ENCODE results near the gene MAMDC2. TPM values are rescaled to one million over a fixed set of nuclear protein-coding genes. Genes with fewer than 3 reads are reported as not detected.

Gene MAMDC2
- total RNA-seq, 1 experiment from 2014 or later, result 2.7 TPM

- Histone ChIP-seq H3K4me3 (no peak overlapping the region), H3K79me2 (ENCODE audit: low read depth) (no peaks in the 10 kb centered on the region), H3K36me3 (ENCODE audit: low read depth) (no peaks in the 10 kb centered on the region), H3K27me3 (ENCODE audit: insufficient read depth, low read depth) (no peaks in the 10 kb centered on the region), H3K4me1 (replicated peaks; ENCODE audit: insufficient read depth) (no peaks in the 10 kb centered on the region), H2AFZ (no peak overlapping the region), H3K4me2 (no peak overlapping the region), H3K27ac (no peak overlapping the region), H3K9me3 (ENCODE audit: insufficient read depth, low read depth) (no peaks in the 10 kb centered on the region), H4K20me1 (ENCODE audit: insufficient read depth) (no peaks in the 10 kb centered on the region), H3F3A (ENCODE audit: insufficient read depth, low read depth) (no peaks in the 10 kb centered on the region), H3K9me2 (ENCODE audit: insufficient read depth) (no peaks in the 10 kb centered on the region; the same call in 1 of the 2 replicates)
- no peak for DNase-seq
- TF ChIP-seq EZH2 (IDR thresholded peaks at IDR 0.05; ENCODE audit: low read depth), result no peak
- TF ChIP-seq, protein P1, sequence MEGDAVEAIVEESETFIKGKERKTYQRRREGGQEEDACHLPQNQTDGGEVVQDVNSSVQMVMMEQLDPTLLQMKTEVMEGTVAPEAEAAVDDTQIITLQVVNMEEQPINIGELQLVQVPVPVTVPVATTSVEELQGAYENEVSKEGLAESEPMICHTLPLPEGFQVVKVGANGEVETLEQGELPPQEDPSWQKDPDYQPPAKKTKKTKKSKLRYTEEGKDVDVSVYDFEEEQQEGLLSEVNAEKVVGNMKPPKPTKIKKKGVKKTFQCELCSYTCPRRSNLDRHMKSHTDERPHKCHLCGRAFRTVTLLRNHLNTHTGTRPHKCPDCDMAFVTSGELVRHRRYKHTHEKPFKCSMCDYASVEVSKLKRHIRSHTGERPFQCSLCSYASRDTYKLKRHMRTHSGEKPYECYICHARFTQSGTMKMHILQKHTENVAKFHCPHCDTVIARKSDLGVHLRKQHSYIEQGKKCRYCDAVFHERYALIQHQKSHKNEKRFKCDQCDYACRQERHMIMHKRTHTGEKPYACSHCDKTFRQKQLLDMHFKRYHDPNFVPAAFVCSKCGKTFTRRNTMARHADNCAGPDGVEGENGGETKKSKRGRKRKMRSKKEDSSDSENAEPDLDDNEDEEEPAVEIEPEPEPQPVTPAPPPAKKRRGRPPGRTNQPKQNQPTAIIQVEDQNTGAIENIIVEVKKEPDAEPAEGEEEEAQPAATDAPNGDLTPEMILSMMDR (conservative IDR thresholded peaks at IDR 0.05), result no peak
- ChIA-PET POLR2A (ENCODE audit: unreplicated experiment) (interaction anchor here (0.7 kb wide), 1 partner anchor 36 kb away, joined by 6 read pairs; no protein-coding TSS in a partner anchor), CTCF (no interaction called here)
- BruUV-seq (replicated peaks), result no TSS peak
- intact Hi-C loops (cut with micrococcal nuclease; ENCODE audit: unreplicated experiment), result no loop called here
Measured at GRCh38 chr9:70165006-70165602, 121.5 kb downstream of the MAMDC2 start.

GRCh38 chr9:70168521-70168920, 124.9 kb downstream of the MAMDC2 start:
- Histone ChIP-seq H4K20me1 (ENCODE audit: insufficient read depth) (no peaks in the 10 kb centered on the region), H3K4me1 (replicated peaks; ENCODE audit: insufficient read depth) (no peaks in the 10 kb centered on the region), H3K9me2 (ENCODE audit: insufficient read depth) (no peaks in the 10 kb centered on the region), H3F3A (ENCODE audit: insufficient read depth, low read depth) (no peaks in the 10 kb centered on the region), H3K9me3 (ENCODE audit: insufficient read depth, low read depth) (no peaks in the 10 kb centered on the region), H3K79me2 (ENCODE audit: low read depth) (no peaks in the 10 kb centered on the region), H2AFZ (no peak overlapping the region), H3K27me3 (ENCODE audit: insufficient read depth, low read depth) (no peaks in the 10 kb centered on the region), H3K4me2 (no peak overlapping the region), H3K27ac (no peak overlapping the region), H3K4me3 (no peak overlapping the region), H3K36me3 (ENCODE audit: low read depth) (no peaks in the 10 kb centered on the region)
- no TSS peak for BruUV-seq (replicated peaks)
- intact Hi-C loops (cut with micrococcal nuclease; ENCODE audit: unreplicated experiment), result no loop called here
- DNase-seq, result no peak
- TF ChIP-seq, protein P1 (conservative IDR thresholded peaks at IDR 0.05), result no peak
- TF ChIP-seq EZH2 (IDR thresholded peaks at IDR 0.05; ENCODE audit: low read depth), result no peak
- ChIA-PET CTCF (no interaction called here), POLR2A (ENCODE audit: unreplicated experiment) (no interaction called here)

GRCh38 chr9:70169222-70169621, 125.6 kb downstream of the MAMDC2 start:
- no peak for DNase-seq
- no peaks in the 10 kb centered on the region for H3K4me1 ChIP-seq (replicated peaks; ENCODE audit: insufficient read depth)
- no peaks in the 10 kb centered on the region for H3K36me3 ChIP-seq (ENCODE audit: low read depth)
- intact Hi-C loops (cut with micrococcal nuclease; ENCODE audit: unreplicated experiment), result no loop called here
- H3K27me3 ChIP-seq (ENCODE audit: insufficient read depth, low read depth), result no peaks in the 10 kb centered on the region
- no peaks in the 10 kb centered on the region for H3F3A ChIP-seq (ENCODE audit: insufficient read depth, low read depth)
- H3K4me2 ChIP-seq, result no peak overlapping the region
- no peaks in the 10 kb centered on the region for H3K9me3 ChIP-seq (ENCODE audit: insufficient read depth, low read depth)
- POLR2A ChIA-PET (ENCODE audit: unreplicated experiment), result no interaction called here
- H3K9me2 ChIP-seq (ENCODE audit: insufficient read depth), result no peaks in the 10 kb centered on the region
- no peaks in the 10 kb centered on the region for H4K20me1 ChIP-seq (ENCODE audit: insufficient read depth)
- no peaks in the 10 kb centered on the region for H3K79me2 ChIP-seq (ENCODE audit: low read depth)
- TF ChIP-seq EZH2 (IDR thresholded peaks at IDR 0.05; ENCODE audit: low read depth), result no peak
- TF ChIP-seq, protein P1 (conservative IDR thresholded peaks at IDR 0.05), result no peak
- CTCF ChIA-PET, result no interaction called here
- BruUV-seq (replicated peaks), result no TSS peak
- H2AFZ ChIP-seq, result no peak overlapping the region
- H3K4me3 ChIP-seq, result no peak overlapping the region
- H3K27ac ChIP-seq, result no peak overlapping the region

Data from PC-9 (cell line).